Epidermal melanocyte (primary cell): ENCODE data around the gene BTF3L4.
A peak's percentile ranks its signal among the peaks of the same experiment; 100 is the strongest.
"Not testable (repeated sequence)": the region's sequence is repeated elsewhere in the genome, so short reads cannot be mapped to it uniquely, and the experiment has no call there.

Experiments used
- DNase-seq: peaks from one replicate; pipeline ENCODE4 v3.0.0; 2011; ENCODE audit warnings: low spot score; ENCODE audit not compliant: insufficient read length

BTF3L4 gene

DNA sequence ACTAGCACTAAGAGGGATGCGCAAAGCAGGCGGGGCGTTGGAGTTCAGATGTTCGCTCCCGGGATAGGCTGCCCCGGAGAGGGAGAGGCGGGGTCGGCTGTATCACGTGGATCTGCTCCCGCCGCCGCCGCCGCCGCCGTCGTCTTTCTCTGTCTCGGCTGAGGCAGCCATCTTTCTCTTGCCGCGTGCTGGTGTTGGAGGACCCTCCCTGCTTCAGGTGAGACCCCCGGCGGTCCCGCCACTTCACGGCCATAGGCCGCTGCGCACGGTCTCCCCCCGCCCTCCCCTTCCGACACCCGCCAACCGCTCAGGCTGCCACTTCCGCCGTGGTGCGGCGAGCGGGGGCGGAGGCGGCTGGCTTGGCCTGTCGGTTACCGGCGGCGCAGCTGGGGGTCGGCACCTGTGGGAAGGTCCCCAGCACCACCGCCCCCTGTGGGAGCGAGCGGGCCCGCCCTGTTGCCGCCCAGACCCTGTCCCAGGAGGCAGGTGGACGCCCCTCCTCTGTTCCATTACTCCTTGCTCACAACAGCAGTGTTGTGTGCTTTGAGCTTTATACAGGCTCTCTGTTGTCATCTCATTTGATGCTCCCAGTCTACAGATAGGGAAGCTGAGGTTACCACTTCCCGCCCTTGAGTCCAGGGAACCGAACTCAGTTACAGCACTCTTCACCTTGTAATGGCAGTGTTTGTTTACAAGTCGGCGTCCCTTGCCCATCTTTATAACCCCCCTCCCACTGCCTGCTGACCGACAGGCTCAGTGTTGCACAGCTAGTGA is at the start of gene BTF3L4:
Gene BTF3L4, plus strand, starts transcription at position 133 of the 774 bp plus-strand sequence. CDS start 3,553 bp downstream, outside the sequence.
- DNase-seq: peak; percentile 88

DNA sequence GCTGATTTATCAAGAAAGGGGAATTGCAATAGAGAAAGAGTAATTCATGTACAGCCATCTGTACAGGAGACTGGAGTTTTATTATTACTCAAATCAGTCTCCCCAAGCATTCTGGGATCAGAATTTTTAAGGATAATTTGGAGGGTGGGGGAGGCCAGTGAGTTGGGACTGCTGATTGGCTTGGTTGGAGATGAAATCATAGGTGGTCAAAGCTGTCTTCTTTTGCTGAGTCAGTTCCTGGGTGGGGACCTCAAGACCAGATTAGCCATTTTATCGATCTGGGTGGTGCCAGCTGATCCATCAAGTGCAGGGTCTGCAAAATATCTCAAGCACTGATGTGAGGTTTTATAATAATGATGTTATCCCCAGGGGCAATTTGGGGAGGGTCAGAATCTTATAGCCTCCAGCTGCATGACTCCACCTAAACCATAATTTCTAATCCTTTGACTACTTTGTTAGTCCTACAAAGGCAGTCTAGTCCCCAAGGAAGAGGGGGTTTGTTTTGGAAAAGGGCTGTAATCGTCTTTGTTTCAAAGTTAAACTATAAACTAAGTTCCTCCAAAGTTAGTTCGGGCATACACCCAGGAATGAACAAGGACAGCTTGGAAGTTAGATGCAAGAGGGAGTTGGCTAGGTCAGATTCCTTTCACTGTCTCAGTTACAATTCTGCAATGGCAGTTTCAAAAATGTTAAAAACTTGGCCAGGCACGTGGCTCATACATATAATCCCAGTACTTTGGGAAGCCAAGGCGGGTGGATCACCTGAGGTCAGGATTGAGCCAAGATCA is 48.7 kb upstream of the BTF3L4 start:
- DNase-seq: no peak

DNA sequence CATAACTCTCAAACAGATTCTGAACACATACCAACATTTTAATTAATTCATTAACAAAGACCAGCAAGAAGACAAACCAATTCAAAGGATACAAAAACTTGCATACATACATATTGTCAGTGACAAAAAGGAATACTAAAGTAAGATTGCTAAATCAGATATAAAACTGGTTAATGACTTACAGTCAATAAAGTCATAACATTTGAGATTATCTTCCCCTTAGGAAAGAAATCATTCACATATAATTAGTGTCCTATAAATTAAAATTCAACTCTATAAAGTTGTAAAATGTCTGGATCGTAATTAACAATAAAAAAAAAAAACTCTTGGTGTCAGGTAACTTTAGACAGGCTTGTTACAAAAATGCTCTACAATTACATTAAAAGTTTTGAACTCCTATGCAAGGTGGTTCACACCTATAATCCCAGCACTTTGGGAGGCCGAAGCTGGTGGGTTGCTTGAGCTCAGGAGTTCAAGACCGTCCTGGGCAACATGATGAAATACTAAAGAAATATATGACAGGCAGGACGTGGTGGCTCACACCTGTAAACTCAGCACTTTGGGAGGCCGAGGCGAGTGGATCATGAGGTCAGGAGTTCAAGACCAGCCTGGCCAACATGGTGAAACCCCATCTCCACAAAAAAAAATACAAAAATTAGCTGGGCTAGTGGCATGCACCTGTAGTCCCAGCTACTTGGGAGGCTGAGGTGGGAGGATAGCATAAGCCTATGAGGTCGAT is 47.9 kb upstream of the BTF3L4 start:
- no peak for DNase-seq

DNA sequence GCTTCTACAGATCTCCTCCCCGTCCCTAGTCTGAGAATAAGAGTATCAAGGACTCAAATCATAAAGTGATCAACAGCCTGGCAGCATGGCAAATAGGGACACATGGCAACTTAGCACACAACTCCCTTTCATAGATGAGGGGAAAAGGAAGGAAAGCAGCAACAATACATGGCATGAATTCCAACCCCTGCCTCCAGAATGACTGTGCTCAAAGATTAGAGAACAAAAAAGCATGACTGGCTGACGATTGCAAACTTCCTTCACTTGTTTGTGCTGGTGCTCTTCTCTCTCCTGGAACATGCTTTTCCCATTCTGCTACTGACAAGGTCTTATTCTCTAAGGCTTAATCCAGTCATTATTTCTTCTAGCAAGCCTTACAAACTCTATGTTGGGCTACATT is 34.0 kb upstream of the BTF3L4 start:
- no peak for DNase-seq

DNA sequence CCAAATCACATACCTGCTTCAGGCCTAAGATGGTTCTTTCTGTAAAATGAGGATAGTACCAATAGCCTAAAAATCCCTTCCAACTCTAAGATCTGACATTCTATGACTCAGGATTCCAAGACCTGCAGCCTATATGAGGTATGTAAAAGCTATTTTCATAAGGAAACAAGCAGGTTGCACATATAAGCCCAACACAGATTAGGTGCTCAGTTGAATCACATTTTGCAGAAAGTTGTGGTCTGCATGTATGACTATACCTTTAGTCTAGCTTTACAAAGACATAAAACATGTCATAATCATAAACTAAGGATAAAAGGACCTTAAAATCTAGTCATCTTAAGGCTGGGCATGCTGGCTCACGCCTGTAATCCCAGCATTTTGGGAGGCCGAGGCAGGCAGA is 29.8 kb upstream of the BTF3L4 start:
- no peak for DNase-seq

DNA sequence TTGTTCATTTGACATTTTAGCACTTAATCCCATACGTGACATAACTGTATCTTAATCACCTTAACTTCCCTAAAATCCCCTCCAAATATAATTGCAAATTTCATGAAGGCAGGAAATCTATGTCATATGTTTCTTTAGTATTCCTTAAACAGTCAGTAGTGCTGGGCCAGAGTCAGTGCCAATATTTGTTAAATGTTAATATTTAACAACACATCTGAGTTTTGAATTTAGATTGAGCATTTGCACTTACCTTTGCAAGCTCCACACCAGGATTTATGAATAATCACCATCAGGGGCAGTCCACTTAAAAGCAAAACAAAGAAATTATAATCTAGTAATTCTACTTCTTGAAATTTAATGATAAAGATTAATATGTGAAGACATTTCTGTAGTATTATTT is 27.8 kb upstream of the BTF3L4 start:
- DNase-seq: no peak

DNA sequence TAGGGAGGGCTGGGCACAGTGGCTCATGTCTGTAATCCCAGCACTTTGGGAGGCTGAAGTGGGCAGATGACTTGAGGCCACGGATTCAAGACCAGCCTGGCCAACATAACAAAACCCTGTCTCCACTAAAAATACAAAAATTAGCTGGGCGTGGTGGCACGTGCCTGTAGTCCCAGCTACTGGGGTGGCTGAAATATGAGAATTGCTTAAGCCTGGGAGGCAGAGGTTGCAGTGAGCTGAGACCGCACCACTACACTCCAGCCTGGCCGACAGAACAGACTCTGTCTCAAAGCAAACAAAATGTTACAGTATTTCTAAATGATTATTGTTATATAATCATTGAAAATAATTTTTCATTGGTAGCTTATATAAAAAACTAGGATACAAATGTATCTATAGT is 27.3 kb upstream of the BTF3L4 start:
- DNase-seq: not testable (repeated sequence)

DNA sequence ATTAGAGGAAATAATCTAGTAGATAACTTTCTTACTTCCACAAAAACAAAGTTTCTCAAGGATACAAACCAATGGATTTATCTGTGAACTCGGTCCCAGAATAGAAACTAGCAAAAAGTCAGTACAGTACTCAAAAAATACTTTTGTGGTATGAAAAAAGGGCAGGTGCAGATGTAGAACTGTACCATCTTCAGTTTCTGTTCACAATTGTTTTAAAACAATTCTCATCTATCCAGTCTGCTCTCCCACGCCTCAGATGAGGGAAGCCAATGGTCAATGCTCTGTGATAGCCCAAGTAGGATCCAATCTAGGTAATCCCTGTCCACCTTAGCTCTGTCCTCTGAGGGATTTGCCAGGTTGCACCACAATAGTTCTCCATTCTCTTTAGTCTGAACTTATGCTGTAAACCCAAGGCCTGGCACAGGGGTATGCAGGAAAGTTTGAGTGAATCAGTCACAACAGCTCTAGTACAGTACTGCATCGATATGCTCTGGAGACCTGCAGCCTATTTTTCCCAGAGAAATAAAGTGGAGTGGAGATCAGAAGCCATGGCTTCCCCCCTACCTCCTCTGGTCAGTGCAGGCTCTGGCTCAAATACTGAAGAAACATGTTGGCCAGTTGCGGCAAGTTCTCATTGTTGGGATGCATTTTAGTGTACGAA is 23.8 kb upstream of the BTF3L4 start:
- DNase-seq: peak; percentile 20

DNA sequence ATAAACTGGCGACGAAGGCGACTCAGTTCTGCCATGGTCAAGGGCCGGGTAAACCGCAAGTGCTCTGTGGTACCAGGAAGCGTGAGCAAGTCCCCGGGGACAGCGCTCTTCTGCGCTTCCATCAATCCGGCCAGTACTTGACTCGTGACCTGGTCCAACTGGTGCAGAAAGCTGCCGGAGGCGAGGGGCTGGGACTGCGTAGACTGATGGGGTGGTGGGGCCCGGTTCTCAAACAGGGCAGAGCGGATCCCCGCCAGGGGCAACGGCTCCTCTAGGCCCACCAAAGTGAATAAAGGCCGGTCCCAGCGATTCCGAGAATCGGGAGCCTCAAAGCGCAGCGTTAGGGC is 23.3 kb upstream of the BTF3L4 start:
- peak; percentile 18 for DNase-seq

DNA sequence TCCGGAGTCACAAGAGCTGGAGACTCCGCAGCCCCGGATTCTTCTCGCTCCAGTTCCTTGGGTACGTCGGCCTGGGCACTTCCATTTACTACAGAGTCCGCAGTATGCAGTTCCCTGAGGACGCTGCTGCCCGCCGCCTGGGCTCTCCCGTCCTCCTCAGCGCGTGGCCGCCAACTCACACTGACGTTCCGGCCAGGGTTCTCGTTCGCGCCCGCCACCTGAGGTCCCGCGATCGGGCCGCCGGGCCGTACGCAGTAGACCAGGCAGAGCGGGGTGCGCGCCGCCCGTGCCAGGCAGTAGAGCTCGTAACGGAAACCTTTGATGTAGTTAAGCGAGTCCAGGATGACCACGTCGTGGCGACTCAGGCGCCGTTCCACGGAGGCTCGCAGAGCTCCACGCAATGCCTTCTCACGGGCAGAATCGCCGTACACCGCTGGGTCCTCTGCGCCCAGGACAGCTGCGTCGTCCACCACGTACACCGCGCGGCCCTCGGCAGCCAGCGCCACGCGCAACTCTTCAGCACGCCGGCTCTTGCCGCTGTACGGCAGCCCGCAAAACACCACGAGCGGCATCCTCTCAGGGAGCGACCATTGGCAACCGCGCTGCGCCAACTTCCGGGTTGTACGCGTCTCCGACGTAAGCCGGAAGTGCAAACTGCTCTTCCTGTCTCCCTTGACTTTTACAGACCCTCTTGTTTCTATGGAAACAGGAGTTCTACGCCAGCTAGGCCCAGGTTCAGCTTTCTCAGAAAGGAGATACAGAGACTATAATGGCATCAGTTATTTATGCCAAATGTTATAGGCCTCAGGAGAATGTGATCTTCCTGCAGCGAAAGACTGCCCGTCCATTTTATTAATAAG is 22.7 kb upstream of the BTF3L4 start, which contains the start of gene KTI12:
Gene KTI12, minus strand, starts transcription at position 621 of the 860 bp plus-strand sequence. Its CDS starts 49 bp downstream, at position 572.
- peak; percentile 94 for DNase-seq

DNA sequence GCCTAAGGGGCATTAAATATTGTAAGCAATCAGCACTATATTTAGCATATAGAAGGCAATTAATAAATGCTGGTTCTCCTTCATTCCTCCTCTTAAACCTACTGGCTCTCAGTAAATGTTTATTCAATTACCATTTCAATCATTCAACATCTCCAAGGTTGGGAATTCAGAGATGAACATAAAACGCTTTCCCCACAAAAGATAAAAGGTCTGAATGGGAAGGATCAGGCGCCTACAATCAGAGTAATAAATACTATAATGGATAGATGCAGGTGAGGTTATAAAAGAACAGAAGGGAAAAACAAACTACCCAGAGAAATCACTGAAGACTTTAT is 22.1 kb upstream of the BTF3L4 start:
- DNase-seq: no peak

DNA sequence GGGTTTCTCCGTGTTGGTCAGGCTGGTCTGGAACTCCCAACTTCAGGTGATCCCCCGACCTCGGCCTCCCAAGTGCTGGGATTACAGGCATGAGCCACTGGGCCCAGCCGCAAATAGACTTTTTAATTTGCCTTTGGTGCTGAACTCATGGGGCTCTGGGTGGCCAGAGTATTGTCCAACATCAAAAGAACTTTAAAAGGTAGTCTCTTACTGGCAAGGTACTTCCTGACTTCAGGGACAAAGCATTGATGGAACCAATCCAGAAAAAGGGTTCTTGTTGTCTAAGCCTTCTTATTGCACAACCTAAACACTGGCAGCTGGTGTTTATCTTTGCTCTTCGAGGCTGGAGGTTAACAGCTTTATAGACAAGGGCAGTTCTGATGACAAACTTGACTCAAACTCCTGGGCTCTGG is 18.7 kb upstream of the BTF3L4 start:
- no peak for DNase-seq

DNA sequence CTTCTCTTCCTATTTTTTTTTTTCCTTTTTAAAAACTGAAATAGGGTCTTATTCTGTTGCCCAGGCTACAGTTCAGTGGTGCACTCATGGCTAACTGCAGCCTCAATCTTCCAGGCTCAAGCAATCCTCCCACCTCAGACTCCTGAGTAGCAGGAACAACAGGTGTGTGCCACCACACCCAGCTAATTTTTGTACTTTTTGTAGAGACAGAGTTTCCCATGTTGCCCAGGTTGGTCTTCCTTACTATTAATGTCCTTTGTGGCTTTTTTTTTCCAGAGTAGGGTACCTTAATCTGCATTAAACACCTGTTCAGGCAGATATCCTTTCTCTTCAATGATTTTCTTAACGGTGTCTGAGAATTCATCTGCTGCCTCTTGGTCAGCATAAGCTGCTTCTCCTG is 18.2 kb upstream of the BTF3L4 start:
- no peak for DNase-seq

DNA sequence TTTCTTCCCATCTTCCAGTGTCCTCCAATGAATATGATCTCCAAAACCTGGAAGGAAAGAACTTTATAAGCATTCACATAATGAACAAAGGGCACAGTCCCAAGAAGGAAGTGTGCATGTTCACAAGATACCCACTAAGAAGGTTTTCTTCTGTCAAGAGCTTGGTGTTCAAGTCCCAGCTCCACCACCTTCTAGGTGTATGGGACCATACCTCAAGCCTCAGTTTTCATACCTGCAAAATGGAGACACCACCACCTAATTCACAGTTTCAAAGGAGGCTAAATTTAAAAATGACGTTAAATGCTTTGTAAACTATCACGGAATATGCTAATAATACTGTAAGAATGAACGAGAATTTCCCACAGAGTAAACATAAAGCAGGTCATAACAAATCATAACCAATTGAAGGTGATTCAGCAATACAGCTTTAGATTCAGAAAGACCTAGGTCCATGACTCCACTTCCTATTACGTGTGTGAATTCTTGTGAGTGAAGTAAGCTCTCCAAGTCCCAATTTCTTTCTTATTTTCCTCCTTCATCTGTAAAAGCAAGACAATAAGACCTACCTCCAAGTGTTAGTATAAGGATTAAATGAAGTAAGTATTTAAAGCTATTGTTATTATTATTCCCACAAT is 14.4 kb upstream of the BTF3L4 start:
- no peak for DNase-seq

DNA sequence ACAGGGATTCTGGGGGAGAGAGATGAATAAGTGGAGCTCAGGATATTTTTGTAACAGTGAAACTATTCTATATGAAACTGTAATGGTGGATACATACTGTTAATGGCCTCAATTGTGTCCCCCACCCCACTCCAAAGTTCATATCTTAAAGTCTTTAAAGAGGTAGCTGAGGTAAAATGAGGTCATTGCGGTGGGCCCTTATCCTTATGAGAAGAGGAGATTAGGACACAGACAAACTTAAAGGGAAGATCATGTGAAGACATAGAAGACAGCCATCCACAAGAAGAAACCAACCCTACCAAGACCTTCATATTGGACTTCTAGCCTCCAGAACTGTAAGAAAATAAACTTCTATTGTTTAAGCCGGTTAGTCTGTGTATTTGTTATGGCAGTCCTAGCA is 10.9 kb upstream of the BTF3L4 start:
- no peak for DNase-seq

DNA sequence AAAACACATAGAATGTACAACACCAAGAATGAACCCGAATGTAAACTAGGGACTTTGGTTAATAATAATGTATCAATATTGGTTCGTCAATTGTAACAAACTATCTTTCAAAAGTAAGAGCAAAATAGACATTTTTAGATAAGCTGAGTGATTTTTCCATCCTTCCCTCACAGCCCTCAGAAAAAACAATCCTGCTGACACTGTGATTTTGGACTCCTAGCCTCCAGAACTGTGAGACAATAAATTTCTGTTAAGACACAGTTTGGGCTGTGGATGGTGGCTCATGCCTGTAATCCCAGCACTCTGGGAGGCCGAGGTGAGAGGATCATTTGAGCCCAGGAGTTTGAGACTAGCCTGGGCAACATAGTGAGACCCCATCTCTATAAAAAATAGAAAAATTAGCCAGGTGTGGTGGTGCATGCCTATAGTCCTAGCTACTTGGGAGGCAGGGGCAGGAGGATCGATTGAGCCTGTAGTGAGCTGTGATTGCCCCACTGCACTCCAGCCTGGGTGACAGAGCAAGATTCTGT is 10.4 kb upstream of the BTF3L4 start:
- DNase-seq: not testable (repeated sequence)

DNA sequence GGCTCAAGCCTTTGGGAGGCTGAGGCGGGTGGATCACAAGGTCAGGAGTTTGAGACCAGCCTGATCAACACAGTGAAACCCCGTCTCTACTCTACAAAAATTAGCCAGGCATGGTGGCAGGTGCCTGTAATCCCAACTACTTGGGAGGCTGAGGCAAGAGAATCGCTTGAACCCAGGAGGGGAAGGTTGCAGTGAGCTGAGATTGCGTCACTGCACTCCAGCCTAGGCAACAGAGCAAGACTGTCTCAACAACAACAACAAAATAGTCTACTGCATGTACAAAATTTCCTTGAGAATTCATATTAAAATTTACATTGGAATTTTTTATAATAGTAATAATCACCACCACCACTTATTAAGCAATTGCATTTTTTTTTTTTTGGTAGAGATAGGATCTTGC is 6.8 kb upstream of the BTF3L4 start:
- DNase-seq: not testable (repeated sequence)

DNA sequence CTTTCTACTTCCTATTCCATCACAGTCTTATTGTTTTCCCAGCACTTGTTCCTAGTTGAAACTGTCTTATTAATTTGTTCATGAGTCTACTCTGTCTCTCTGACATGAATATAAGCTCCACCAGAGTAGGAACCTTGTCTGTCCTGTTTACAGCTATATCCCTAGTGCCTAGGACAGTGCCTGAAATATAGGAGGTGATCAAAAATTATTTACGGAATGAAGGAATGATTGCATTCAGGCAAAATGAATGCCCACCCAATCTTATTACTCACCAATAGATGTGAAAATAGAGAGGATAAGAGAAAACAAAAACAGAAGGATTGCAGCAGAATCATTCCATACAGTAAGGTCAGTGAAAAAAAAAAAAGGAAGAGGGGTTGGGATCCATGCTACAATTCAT is 2.2 kb upstream of the BTF3L4 start:
- DNase-seq: no peak

DNA sequence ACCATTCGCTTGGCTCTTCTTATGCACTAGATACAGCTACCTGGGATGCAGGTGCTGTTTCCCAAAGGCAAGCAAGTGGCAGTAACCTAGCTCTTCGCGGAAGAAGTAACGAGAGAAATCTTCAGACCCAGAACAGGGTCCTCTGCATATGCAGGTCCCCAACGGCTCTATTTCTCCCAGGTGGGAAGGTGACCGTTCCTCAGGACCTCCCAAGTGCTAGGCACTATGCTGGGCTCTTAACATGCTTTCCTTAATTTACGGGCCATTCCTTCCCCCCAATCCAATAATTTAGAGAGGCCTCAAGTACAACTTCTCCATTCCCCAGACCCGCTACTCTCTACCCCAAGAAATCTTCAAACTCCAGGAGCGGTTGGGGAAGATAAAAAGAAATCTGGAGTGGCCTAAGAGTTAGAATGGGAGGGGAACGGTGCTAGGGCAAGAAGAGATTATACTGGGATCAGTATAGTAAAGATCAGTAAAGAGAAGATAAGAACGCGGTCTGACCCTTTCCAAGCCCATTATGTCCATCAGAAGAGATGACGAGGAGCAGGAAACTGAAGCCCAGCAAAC is 1.5 kb upstream of the BTF3L4 start:
- no peak for DNase-seq
